GM12872 (cell line): ENCODE data around the gene FANCD2.

Experiments
- CTCF ChIP-seq: IDR thresholded peaks from 3 replicates; pipeline ENCODE4 v1.5.1; 2011; ENCODE audit warnings: low read depth, mild to moderate bottlenecking, low read length, moderate library complexity; ENCODE audit not compliant: insufficient read depth

The FANCD2 gene

GRCh38 chr3:10074666-10075065 is 48.4 kb downstream of the FANCD2 start:
- no peak for TF ChIP-seq CTCF

DNA sequence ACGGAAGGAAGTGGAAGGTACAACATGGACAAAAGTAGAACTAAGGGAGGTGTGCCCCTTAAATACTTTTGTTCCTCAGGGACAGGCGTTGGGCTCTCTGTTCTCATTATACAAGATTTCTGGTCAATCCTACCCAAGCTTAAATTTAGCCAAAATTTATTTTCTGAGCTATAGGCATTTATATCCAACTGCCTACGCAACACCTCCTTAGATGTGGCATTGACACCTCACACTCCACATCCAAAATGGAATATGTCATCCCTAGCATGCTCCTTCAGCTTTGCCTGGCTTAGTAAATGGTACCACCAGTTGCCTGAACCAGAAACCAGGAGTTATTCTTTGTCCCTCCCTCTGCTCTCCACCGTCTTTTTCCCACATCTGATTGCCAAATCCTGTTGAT is 55.6 kb downstream of the FANCD2 start:
- TF ChIP-seq CTCF = no peak

- no peak for TF ChIP-seq CTCF
Observed at GRCh38 chr3:10085738-10086137, 59.5 kb downstream of the FANCD2 start.

- no peak for TF ChIP-seq CTCF
Observed at GRCh38 chr3:10088256-10088655, 62.0 kb downstream of the FANCD2 start.

DNA sequence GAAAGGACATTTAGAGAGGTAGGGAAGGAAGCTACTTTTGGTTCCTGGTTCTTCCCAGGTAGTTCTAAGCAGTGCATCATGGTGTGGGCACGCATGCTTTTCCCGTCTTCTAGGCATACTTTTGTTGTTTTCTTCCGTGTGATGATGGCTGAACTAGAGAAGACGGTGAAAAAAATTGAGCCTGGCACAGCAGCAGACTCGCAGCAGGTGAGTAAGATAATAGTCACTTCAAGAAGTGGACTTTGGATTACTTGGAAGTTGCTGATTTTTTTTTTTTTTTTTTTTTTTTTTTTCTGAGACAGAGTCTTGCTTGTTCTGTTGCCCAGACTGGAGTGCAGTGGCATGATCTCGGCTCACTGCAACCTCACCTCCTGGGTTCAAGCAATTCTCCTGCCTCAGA is 63.9 kb downstream of the FANCD2 start:
- TF ChIP-seq CTCF = no peak

- no peak for TF ChIP-seq CTCF
Observed at GRCh38 chr3:10093678-10094077, 67.4 kb downstream of the FANCD2 start.

DNA sequence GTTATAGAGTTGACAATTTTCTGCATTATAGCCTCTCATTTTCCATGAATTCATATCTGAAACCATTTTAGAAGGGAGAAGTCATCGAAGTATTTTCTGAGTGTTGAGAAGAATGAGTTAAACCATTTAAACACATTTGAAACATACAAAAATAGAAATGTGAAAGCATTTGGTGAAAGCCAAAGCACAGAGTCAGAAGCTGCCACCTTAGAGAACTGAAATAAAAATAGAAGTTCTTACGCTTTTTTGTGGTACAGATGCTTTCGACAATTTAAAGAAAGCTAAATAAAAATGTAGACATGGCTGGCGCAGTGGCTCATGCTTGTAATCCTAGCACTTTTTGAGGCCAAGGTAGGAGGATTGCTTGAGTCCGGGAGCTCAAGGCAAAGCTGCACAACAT is 72.8 kb downstream of the FANCD2 start:
- no peak for TF ChIP-seq CTCF

- TF ChIP-seq CTCF = no peak
Observed at GRCh38 chr3:10106919-10107318, 80.7 kb downstream of the FANCD2 start.
